AG04450 (cell line): Measurements from ENCODE around the gene UPB1. TPM values are rescaled to one million over a fixed set of nuclear protein-coding genes. Genes with fewer than 3 reads are reported as not detected.

ENCODE experiments used
- CTCF ChIA-PET: fragments of 300-600, 350-600 bp; formaldehyde crosslinking; extraction: SDS; loops from one replicate; lab custom pipeline; 2022; ENCODE audit warnings: antibody characterized with exemption, inconsistent platforms; lab: Charles Lee
- POLR2A ChIA-PET: fragments of 350-600 bp; formaldehyde crosslinking; extraction: SDS; loops from one replicate; lab custom pipeline; 2021; ENCODE audit warnings: antibody characterized with exemption, inconsistent platforms; lab: Yijun Ruan, JAX
- DNase-seq: peaks from one replicate; pipeline ENCODE4 v3.0.0-alpha.2; 2011; ENCODE audit warnings: low read depth, low spot score
- H3K27ac ChIP-seq: one replicate; pipeline ENCODE4 v1.5.1; 2012; ENCODE audit warnings: low read depth, low read length, control low read depth
- H3K27me3 ChIP-seq: one replicate; pipeline ENCODE4 v1.6.0; 2012; ENCODE audit warnings: low read length; ENCODE audit not compliant: control insufficient read depth, insufficient read depth
- H3K4me3 ChIP-seq: 2 replicates; pipeline ENCODE4 v1.5.1; 2011; ENCODE audit warnings: mild to moderate bottlenecking, low read depth, low read length, control low read depth
- H3K9me3 ChIP-seq: 2 replicates; pipeline ENCODE4 v1.5.1; 2012; ENCODE audit warnings: low read length; ENCODE audit not compliant: control insufficient read depth, insufficient read depth
- polyA plus RNA-seq: library from polyadenylated mRNA; depleted of rRNA; stranded (reverse); fragments of >200 nt; gene quantifications from 2 replicates; pipeline ENCODE4 v1.2.3, GENCODE V29; 2011
- TF ChIP-seq, protein P1 (sequence below): IDR thresholded peaks from 2 replicates; pipeline ENCODE4 v1.5.1; 2011; ENCODE audit warnings: low read depth, low read length, control low read depth, inconsistent platforms

Gene UPB1
- polyA plus RNA-seq, 1 experiment, result not detected

DNA sequence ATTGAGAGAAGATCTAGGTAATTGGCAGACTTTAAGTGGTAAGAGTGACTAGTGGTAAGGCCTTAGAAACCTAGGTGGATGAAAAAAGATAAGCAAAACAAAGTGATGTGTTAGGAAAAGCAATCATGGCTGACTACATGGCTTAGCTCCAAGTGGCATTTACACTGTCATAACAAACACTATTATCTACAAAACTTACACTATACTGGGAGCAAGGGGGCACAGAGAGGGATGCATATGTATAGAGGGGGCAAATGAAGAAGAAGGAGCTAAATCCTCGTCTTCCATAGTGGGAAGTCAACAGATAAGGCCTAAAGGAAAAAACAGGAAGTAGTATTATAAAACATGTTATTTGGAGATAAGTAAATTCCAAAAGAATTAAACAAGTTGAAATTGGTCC, 35.2 kb upstream of the UPB1 start:
- Histone ChIP-seq H3K4me3 (no peak overlapping the region), H3K9me3 (no peaks in the 10 kb centered on the region), H3K27me3 (no peaks in the 10 kb centered on the region), H3K27ac (no peak overlapping the region)
- DNase-seq, result no peak
- TF ChIP-seq, protein P1, sequence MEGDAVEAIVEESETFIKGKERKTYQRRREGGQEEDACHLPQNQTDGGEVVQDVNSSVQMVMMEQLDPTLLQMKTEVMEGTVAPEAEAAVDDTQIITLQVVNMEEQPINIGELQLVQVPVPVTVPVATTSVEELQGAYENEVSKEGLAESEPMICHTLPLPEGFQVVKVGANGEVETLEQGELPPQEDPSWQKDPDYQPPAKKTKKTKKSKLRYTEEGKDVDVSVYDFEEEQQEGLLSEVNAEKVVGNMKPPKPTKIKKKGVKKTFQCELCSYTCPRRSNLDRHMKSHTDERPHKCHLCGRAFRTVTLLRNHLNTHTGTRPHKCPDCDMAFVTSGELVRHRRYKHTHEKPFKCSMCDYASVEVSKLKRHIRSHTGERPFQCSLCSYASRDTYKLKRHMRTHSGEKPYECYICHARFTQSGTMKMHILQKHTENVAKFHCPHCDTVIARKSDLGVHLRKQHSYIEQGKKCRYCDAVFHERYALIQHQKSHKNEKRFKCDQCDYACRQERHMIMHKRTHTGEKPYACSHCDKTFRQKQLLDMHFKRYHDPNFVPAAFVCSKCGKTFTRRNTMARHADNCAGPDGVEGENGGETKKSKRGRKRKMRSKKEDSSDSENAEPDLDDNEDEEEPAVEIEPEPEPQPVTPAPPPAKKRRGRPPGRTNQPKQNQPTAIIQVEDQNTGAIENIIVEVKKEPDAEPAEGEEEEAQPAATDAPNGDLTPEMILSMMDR, result no peak
- POLR2A ChIA-PET, result no interaction called here
- CTCF ChIA-PET, result no interaction called here

DNA sequence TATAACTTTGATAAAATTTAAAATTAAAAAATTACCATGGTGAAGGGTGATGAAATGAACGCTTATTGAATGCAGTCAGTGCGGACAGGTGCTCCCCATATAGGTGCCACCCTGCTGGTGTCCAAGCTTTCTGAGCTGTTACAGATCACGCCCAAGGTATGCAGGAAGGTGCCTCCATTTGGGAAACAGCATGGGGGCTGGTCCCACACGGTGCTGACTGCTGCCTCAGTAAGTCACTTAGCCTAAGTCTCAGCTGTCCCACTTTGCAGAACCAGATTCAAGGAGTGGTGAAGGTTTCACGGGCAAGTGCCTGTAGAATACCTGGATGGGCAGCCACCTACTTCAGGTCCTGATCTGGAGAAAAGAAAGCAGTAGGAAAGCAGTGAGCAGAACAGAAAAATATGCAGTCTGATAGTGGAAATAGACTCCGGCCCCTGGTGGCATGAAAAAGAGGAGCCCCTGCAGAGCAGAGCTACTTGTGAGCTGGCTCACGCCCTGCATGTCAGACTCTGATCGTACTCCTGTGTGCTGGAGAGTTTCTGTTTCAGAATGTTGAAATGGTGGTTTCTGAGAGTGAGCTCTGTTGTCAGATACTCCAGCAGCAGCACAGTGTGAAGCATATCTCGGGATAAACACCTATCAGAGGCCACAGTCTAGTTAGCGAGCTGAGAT, 34.6 kb upstream of the UPB1 start:
- Histone ChIP-seq H3K4me3 (no peak overlapping the region), H3K27ac (no peak overlapping the region), H3K27me3 (no peaks in the 10 kb centered on the region), H3K9me3 (no peaks in the 10 kb centered on the region)
- TF ChIP-seq, protein P1, result no peak
- ChIA-PET CTCF (no interaction called here), POLR2A (interaction anchor here (0.6 kb wide), 1 partner anchor 77 kb away, joined by 7 read pairs; no protein-coding TSS in a partner anchor)
- no peak for DNase-seq

DNA sequence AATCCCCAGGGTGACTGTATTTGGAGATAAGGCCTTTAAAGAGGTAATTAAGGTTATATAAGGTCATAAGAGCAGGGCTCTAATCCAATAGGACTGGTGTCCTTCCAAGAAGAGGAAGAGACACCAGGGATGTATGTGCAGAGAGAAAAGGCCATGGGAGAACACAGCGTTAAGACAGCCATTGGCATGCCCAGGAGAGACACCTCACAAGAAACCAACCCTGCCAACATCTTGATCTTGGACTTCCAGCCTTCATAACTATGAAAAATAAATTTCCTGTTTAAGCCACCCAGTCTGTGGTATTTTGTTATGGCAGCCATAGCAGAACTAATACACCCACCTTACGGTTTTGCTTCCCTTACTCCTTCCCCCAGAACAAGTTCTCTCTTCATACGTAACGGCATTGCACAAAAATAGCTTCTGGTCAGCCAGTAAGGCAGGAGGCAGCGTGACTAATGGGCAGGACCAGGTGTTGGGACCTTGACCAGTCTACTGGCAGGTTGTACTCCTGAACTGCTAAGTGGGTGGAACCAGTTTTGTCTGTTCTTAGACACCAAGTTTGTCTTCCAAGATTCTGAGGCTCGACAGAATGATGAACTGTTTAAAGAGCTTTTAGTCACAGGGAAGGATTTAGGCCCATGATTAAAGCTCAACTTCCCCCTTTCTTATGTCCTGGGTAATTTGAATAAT, 31.9 kb upstream of the UPB1 start:
- ChIA-PET POLR2A (no interaction called here), CTCF (no interaction called here)
- H3K9me3 ChIP-seq, result no peaks in the 10 kb centered on the region
- no peaks in the 10 kb centered on the region for H3K27me3 ChIP-seq
- no peak overlapping the region for H3K27ac ChIP-seq
- TF ChIP-seq, protein P1, result no peak
- no peak overlapping the region for H3K4me3 ChIP-seq
- DNase-seq, result no peak

DNA sequence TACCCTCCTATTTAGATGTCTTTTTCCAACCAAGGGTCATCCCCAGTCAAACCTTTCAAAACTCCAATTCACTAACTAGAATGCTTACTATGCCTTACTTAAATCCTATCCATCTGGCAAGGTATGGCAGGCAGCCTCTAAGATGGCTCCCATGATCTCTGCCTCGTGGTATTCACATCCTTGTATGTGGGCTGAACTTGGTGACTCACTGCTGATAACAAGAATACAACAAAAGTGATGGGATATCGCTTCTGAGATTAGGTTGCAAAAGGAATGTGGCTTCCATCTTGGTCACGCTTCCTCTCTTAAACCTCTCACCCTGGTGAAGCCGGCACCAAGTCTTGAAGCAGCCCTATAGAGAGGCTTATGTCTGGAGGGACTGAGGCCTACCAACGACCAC, 29.6 kb upstream of the UPB1 start:
- DNase-seq, result peak; percentile 58
- ChIA-PET POLR2A (interaction anchor here (2.1 kb wide), 1 partner anchor 9 kb away, joined by 4 read pairs; no protein-coding TSS in a partner anchor), CTCF (no interaction called here)
- no peak overlapping the region for H3K27ac ChIP-seq
- H3K4me3 ChIP-seq, result no peak overlapping the region
- no peaks in the 10 kb centered on the region for H3K9me3 ChIP-seq
- H3K27me3 ChIP-seq, result no peaks in the 10 kb centered on the region
- TF ChIP-seq, protein P1, result no peak

DNA sequence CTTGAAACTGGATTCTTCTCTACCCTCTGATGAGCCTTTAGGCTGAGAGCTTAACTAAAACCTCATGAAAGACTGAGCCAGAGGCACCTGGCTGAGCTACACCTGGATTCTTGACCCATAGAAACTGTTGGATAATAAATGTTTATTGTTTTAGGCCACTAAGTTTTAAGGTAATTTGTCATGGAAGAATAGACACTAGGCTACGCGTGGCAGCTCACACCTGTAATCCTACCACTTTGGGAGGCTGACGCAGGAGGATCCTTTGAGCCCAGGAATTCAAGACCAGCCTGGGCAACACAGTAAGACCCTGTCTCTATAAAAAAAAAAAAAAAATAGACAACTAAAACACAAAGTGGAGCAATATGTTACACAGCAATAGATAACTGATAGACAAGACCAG, 29.2 kb upstream of the UPB1 start:
- Histone ChIP-seq H3K4me3 (no peak overlapping the region), H3K27me3 (no peaks in the 10 kb centered on the region), H3K27ac (no peak overlapping the region), H3K9me3 (no peaks in the 10 kb centered on the region)
- ChIA-PET POLR2A (interaction anchor here (2.1 kb wide), 1 partner anchor 9 kb away, joined by 4 read pairs; no protein-coding TSS in a partner anchor), CTCF (no interaction called here)
- no peak for DNase-seq
- TF ChIP-seq, protein P1, result no peak
